DOHH2 (cell line): Measurements from ENCODE around the gene KLHL1.

Experiments used
- H3F3A ChIP-seq: fragments of 200-600 bp; sonication (generic), shearing (Covaris generic); 2 replicates; pipeline ENCODE4 v1.6.0; 2016; ENCODE audit warnings: antibody characterized with exemption, mild to moderate bottlenecking; ENCODE audit not compliant: control insufficient read depth, insufficient read depth
- H3K27ac ChIP-seq: fragments of 200-600 bp; sonication (generic); 2 replicates; pipeline ENCODE4 v1.5.1; 2014; ENCODE audit warnings: low read depth, mild to moderate bottlenecking, low read length, moderate library complexity
- H3K27me3 ChIP-seq: fragments of 200-600 bp; sonication (generic); 2 replicates; pipeline ENCODE4 v1.6.1; 2014; ENCODE audit warnings: mild to moderate bottlenecking, low read length, mixed read lengths; ENCODE audit not compliant: control insufficient read depth
- H3K36me3 ChIP-seq: fragments of 200-600 bp; sonication (generic); 2 replicates; pipeline ENCODE4 v1.6.1; 2014; ENCODE audit warnings: mild to moderate bottlenecking, low read length, moderate library complexity, mixed read lengths; ENCODE audit not compliant: control insufficient read depth
- H3K4me1 ChIP-seq: fragments of 200-600 bp; sonication (generic); 2 replicates; pipeline ENCODE4 v1.6.1; 2014; ENCODE audit warnings: mild to moderate bottlenecking, low read length, mixed read lengths; ENCODE audit not compliant: control insufficient read depth
- H3K4me2 ChIP-seq: fragments of 200-600 bp; sonication (generic); 2 replicates; pipeline ENCODE4 v1.6.0; 2014; ENCODE audit warnings: mild to moderate bottlenecking, low read length, moderate library complexity
- H3K4me3 ChIP-seq: fragments of 200-600 bp; sonication (generic); 2 replicates; pipeline ENCODE4 v1.5.1; 2014; ENCODE audit warnings: mild to moderate bottlenecking, low read length, mixed read lengths
- H3K79me2 ChIP-seq: fragments of 200-600 bp; sonication (generic); 2 replicates; pipeline ENCODE4 v1.6.1; 2014; ENCODE audit warnings: mild to moderate bottlenecking, low read length, mixed read lengths; ENCODE audit not compliant: control insufficient read depth
- H3K9me2 ChIP-seq: fragments of 200-600 bp; sonication (generic); replicated peaks from 2 replicates; pipeline ENCODE4 v1.6.1; 2014; ENCODE audit warnings: mild to moderate bottlenecking, low read length, mixed read lengths; ENCODE audit not compliant: control insufficient read depth
- H3K9me3 ChIP-seq: fragments of 200-600 bp; sonication (generic); 2 replicates; pipeline ENCODE4 v1.6.1; 2014; ENCODE audit warnings: antibody characterized with exemption, low read length, mixed read lengths; ENCODE audit not compliant: control insufficient read depth, insufficient read depth
- H4K20me1 ChIP-seq: fragments of 200-600 bp; sonication (generic); 2 replicates; pipeline ENCODE4 v1.6.0; 2014; ENCODE audit warnings: low read depth, mild to moderate bottlenecking, antibody characterized with exemption, low read length, moderate library complexity; ENCODE audit not compliant: control insufficient read depth, insufficient read depth
- EZH2phosphoT487 ChIP-seq: fragments of 200-600 bp; sonication (generic); IDR thresholded peaks from 2 replicates; pipeline ENCODE4 v1.6.1; 2017; ENCODE audit warnings: borderline replicate concordance, mild to moderate bottlenecking, antibody characterized with exemption, low read length, moderate library complexity, mixed read lengths
- TF ChIP-seq, protein P1 (sequence below): fragments of 200-600 bp; sonication (generic); IDR thresholded peaks from one replicate; pipeline ENCODE4 v1.5.1; 2014; ENCODE audit warnings: antibody characterized with exemption, mild to moderate bottlenecking, low read depth, low read length; ENCODE audit not compliant: poor library complexity, severe bottlenecking

Gene KLHL1

DNA sequence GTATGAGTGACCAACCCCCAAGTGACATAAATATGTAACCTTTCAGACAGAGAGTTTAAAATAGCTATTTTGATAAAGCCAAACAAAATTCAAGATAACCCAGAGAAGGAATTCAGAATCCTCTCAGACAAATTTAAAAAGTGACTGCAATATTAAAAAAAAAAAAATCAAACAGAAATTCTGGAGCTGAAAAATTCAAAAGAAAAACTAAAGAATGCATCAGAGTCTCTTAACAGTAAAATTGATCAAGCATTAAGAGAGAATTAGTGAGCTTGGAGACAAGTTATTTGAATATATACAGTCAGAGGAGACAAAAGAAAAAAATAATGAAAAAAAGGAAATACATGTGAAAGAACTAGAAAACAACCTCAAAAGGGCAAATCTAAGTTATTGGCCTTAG lies 53.7 kb downstream of the KLHL1 start:
- Histone ChIP-seq H3K4me3 (no peak overlapping the region), H4K20me1 (no peaks in the 10 kb centered on the region), H3K9me2 (no peaks in the 10 kb centered on the region), H3K27ac (no peak overlapping the region), H3K4me2 (no peak overlapping the region), H3K79me2 (no peaks in the 10 kb centered on the region), H3K36me3 (no peaks in the 10 kb centered on the region), H3F3A (no peaks in the 10 kb centered on the region), H3K9me3 (no peaks in the 10 kb centered on the region), H3K4me1 (no peaks in the 10 kb centered on the region), H3K27me3 (no peaks in the 10 kb centered on the region)
- TF ChIP-seq, protein P1, sequence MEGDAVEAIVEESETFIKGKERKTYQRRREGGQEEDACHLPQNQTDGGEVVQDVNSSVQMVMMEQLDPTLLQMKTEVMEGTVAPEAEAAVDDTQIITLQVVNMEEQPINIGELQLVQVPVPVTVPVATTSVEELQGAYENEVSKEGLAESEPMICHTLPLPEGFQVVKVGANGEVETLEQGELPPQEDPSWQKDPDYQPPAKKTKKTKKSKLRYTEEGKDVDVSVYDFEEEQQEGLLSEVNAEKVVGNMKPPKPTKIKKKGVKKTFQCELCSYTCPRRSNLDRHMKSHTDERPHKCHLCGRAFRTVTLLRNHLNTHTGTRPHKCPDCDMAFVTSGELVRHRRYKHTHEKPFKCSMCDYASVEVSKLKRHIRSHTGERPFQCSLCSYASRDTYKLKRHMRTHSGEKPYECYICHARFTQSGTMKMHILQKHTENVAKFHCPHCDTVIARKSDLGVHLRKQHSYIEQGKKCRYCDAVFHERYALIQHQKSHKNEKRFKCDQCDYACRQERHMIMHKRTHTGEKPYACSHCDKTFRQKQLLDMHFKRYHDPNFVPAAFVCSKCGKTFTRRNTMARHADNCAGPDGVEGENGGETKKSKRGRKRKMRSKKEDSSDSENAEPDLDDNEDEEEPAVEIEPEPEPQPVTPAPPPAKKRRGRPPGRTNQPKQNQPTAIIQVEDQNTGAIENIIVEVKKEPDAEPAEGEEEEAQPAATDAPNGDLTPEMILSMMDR: no peak

DNA sequence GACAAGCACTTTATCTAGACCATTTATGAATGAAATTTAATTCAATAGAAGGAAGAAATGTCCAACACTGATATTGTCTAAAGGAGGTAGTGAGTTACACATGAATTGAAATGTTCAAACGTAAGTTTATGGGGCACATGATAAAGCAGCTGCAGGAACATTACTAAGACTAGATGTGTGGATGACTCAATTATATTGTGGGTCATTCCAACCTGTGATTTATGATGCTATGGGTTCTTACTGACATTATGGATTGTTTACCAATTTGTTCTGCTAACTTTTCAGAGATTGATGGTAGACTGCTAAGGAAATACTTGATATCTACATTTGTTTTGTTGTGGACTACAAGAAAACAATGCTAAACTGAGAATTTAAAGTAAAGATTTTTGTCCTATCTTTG lies 56.7 kb downstream of the KLHL1 start:
- H3K36me3 ChIP-seq: no peaks in the 10 kb centered on the region
- no peaks in the 10 kb centered on the region for H3K9me2 ChIP-seq
- no peak overlapping the region for H3K4me3 ChIP-seq
- no peaks in the 10 kb centered on the region for H3K79me2 ChIP-seq
- H3K9me3 ChIP-seq: no peaks in the 10 kb centered on the region
- no peaks in the 10 kb centered on the region for H3F3A ChIP-seq
- TF ChIP-seq EZH2phosphoT487: no peak
- TF ChIP-seq, protein P1: no peak
- no peak overlapping the region for H3K4me2 ChIP-seq
- no peak overlapping the region for H3K27ac ChIP-seq
- no peaks in the 10 kb centered on the region for H4K20me1 ChIP-seq
- no peaks in the 10 kb centered on the region for H3K4me1 ChIP-seq
- no peaks in the 10 kb centered on the region for H3K27me3 ChIP-seq

DNA sequence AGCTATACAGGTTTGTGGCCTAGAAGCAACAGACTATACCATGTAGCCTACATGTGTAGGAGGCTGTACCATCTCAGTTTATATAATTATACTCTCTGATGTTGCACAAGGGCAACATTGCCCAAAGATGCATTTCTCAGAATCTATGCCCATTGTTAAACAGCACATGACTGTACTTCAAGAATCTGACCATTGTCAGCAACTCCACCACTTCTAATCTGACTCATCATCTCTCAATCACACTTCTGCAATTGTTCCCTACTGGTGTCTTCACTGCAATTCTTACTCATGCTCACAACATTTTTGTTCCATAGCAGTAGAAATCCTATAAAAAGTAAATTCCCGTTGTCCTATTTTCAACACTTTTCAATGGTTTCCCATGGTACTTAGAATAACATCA lies 64.6 kb downstream of the KLHL1 start:
- Histone ChIP-seq H3K9me3 (no peaks in the 10 kb centered on the region), H3K79me2 (no peaks in the 10 kb centered on the region), H3K4me3 (no peak overlapping the region), H3K9me2 (no peaks in the 10 kb centered on the region), H3K27me3 (no peaks in the 10 kb centered on the region), H3F3A (no peaks in the 10 kb centered on the region), H4K20me1 (no peaks in the 10 kb centered on the region), H3K4me2 (no peak overlapping the region), H3K36me3 (no peaks in the 10 kb centered on the region), H3K4me1 (no peaks in the 10 kb centered on the region), H3K27ac (no peak overlapping the region)
- TF ChIP-seq EZH2phosphoT487: no peak
- TF ChIP-seq, protein P1: no peak

DNA sequence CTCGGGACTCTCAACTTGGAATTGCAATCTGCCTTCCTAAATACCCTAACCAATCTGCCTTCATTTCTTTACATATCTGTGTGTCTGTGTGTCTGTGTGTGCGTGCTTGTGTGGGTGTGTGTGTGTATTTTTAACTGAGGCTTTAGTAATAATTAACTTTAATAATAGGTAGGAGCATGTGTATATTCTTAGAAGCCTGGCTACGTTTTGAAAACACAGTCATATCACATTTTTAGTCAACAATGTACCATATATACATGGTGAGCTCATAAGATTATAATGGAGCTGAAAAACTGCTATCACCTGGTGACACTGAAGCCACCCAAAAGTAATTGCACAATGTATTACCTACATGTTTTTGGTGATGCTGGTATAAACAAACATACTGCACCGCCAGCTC lies 66.1 kb downstream of the KLHL1 start:
- H3K27ac ChIP-seq: no peak overlapping the region
- no peaks in the 10 kb centered on the region for H3K9me3 ChIP-seq
- H3K4me1 ChIP-seq: no peaks in the 10 kb centered on the region
- H3K27me3 ChIP-seq: no peaks in the 10 kb centered on the region
- H3F3A ChIP-seq: no peaks in the 10 kb centered on the region
- no peaks in the 10 kb centered on the region for H3K9me2 ChIP-seq
- H3K4me3 ChIP-seq: no peak overlapping the region
- no peaks in the 10 kb centered on the region for H3K79me2 ChIP-seq
- H4K20me1 ChIP-seq: no peaks in the 10 kb centered on the region
- TF ChIP-seq EZH2phosphoT487: no peak
- TF ChIP-seq, protein P1: no peak
- H3K4me2 ChIP-seq: no peak overlapping the region
- H3K36me3 ChIP-seq: no peaks in the 10 kb centered on the region
